Tibial artery (tissue), 4 donors: Measurements from ENCODE around the gene OSBPL2.

Experiments
- DNase-seq, 2 donors: peaks; one replicate each; pipeline ENCODE4 v3.0.0-alpha.2; 2019
- H3K27ac ChIP-seq, 2 donors: fragments of 200-600 bp; sonication (generic) in 1 of 2; 1 replicate in 1 of 2; 2 replicates in 1 of 2; pipeline ENCODE4 v1.5.1; 2018 to 2019; ENCODE audit warnings: mild to moderate bottlenecking in 1 of 2
- H3K27me3 ChIP-seq, 2 donors: fragments of 200-600 bp; sonication (generic) in 1 of 2; one replicate each; pipeline versions ENCODE4 v1.5.1 to v1.6.0; 2016 to 2019
- H3K36me3 ChIP-seq, 3 donors: fragments of 200-600 bp; sonication (generic) in 2 of 3; one replicate each; pipeline ENCODE4 v1.5.1; 2016 to 2019; ENCODE audit warnings: mild to moderate bottlenecking in 2 of 3
- H3K4me1 ChIP-seq, 4 donors: fragments of 200-600 bp; sonication (generic) in 2 of 4; 1 replicate in 3 of 4; 2 replicates in 1 of 4; pipeline ENCODE4 v1.5.1; 2016 to 2019
- H3K4me3 ChIP-seq, 2 donors: fragments of 200-600 bp; sonication (generic) in 1 of 2; 1 replicate in 1 of 2; 2 replicates in 1 of 2; pipeline ENCODE4 v1.5.1; 2018 to 2019; ENCODE audit warnings: mild to moderate bottlenecking in 2 of 2
- H3K9me3 ChIP-seq, 3 donors: fragments of 200-600 bp; sonication (generic) in 1 of 3; one replicate each; pipeline ENCODE4 v1.5.1; 2016 to 2019
- CTCF ChIP-seq, 2 experiments: fragments of 200-600 bp in 1 of 2; fragments of 450-650 bp in 1 of 2; IDR thresholded peaks; one replicate each; pipeline ENCODE4 v1.5.1; 2017 to 2019; ENCODE audit warnings: antibody characterized with exemption in 2 of 2, mild to moderate bottlenecking in 1 of 2, moderate library complexity in 1 of 2
- intact Hi-C: fragments of 100-400 bp; cut with DNase I; formaldehyde crosslinking; loops from one replicate; pipeline ENCODE4 v1.15.0; 2023; ENCODE audit warnings: low total_unique reads

OSBPL2 gene

GRCh38 chr20:62266340-62266739, 28.0 kb downstream of the OSBPL2 start:
- no peak overlapping the region for H3K4me3 ChIP-seq
- H3K27me3 ChIP-seq, result no peaks in the 10 kb centered on the region
- peaks cover 47 to 78% (median 51%) of the 10 kb centered on the region in 3 donors for H3K36me3 ChIP-seq
- H3K27ac ChIP-seq, result no peak overlapping the region
- H3K4me1 ChIP-seq, result no peaks in the 10 kb centered on the region
- TF ChIP-seq CTCF (IDR thresholded peaks at IDR 0.05), result no peak
- H3K9me3 ChIP-seq, result no peaks in the 10 kb centered on the region
- intact Hi-C loops, result no loop called here
- DNase-seq, result no peak

GRCh38 chr20:62266851-62267250, 28.5 kb downstream of the OSBPL2 start:
- Histone ChIP-seq H3K9me3 (no peaks in the 10 kb centered on the region), H3K27me3 (no peaks in the 10 kb centered on the region), H3K4me3 (no peak overlapping the region), H3K36me3 (peaks cover 50 to 78% (median 51%) of the 10 kb centered on the region in 3 donors), H3K4me1 (no peaks in the 10 kb centered on the region), H3K27ac (no peak overlapping the region)
- no peak for DNase-seq
- intact Hi-C loops, result no loop called here
- TF ChIP-seq CTCF (IDR thresholded peaks at IDR 0.05), result no peak

GRCh38 chr20:62267543-62267942, 29.2 kb downstream of the OSBPL2 start:
- DNase-seq, result no peak
- Histone ChIP-seq H3K9me3 (no peaks in the 10 kb centered on the region), H3K4me1 (no peaks in the 10 kb centered on the region), H3K36me3 (peaks cover 50 to 78% (median 51%) of the 10 kb centered on the region in 3 donors), H3K27me3 (no peaks in the 10 kb centered on the region), H3K27ac (no peak overlapping the region), H3K4me3 (no peak overlapping the region)
- no peak for TF ChIP-seq CTCF (IDR thresholded peaks at IDR 0.05)
- intact Hi-C loops, result no loop called here

GRCh38 chr20:62268228-62268900, 30.0 kb downstream of the OSBPL2 start:
- no peaks in the 10 kb centered on the region for H3K27me3 ChIP-seq
- H3K4me1 ChIP-seq, result no peaks in the 10 kb centered on the region
- intact Hi-C loops, result no loop called here
- no peak overlapping the region for H3K27ac ChIP-seq
- peaks cover 50 to 78% (median 51%) of the 10 kb centered on the region in 3 donors for H3K36me3 ChIP-seq
- H3K4me3 ChIP-seq, result no peak overlapping the region
- no peak for TF ChIP-seq CTCF (IDR thresholded peaks at IDR 0.05)
- no peak for DNase-seq
- H3K9me3 ChIP-seq, result no peaks in the 10 kb centered on the region

- Histone ChIP-seq H3K9me3 (no peaks in the 10 kb centered on the region), H3K27ac (no peak overlapping the region), H3K27me3 (no peaks in the 10 kb centered on the region), H3K36me3 (peaks cover 46 to 78% (median 49%) of the 10 kb centered on the region in 3 donors), H3K4me1 (no peaks in the 10 kb centered on the region), H3K4me3 (no peak overlapping the region)
- no peak for TF ChIP-seq CTCF (IDR thresholded peaks at IDR 0.05)
- intact Hi-C loops, result no loop called here
- no peak for DNase-seq
Observed at GRCh38 chr20:62269378-62269777, 31.1 kb downstream of the OSBPL2 start.
